GM12875 (cell line): ENCODE data around the gene HDAC11.

Experiments
- H3K4me3 ChIP-seq: one replicate; pipeline ENCODE4 v1.5.1; 2011; ENCODE audit warnings: low read depth, low read length, control low read depth
- CTCF ChIP-seq: IDR thresholded peaks from 2 replicates; pipeline ENCODE4 v1.5.1; 2011; ENCODE audit warnings: low read depth, mild to moderate bottlenecking, control low read depth, inconsistent platforms, low read length, moderate library complexity, borderline replicate concordance; ENCODE audit not compliant: insufficient read depth

HDAC11 gene

DNA sequence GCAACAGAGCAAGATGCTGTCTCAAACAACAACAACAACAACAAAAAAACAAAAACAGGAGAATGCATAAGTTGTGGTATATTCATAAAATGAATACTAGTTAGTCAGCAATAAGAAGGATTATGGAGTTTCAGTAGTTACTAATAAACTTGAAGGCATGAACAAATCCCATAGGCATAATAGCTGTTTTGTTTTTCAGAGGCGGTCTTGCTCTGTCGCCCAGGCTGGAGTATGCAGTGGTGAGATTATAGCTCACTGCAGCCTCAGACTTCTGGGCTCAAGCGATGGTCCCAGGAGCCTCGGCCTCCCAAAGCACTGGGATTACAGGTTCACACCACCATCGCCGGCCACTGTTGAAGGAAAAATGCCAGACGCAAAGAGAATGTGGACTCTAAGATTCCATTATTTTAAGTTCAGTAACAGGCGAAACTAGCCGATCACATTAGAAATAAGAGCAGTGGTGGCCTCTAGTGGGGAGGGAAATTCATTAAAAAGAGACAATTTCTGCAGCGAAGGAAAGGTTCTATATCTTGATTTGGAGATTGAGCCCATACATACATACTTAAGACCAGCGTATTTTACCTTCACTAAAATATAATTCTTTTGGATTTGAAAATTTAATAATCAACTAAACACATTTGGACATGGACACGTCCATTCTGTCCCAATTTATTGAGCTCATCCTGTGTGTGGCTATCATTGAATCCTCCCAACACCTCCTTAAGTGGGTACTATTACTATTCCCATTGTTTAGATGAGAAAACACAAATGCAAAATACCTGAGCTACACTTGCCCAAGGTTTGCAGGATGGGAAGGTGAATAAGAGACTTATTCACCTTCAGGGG is 27.4 kb upstream of the HDAC11 start:
- H3K4me3 ChIP-seq: no peak overlapping the region
- peak; percentile 39; the same call in 1 of the 2 replicates for TF ChIP-seq CTCF

GRCh38 chr3:13455644-13456043 is 24.5 kb upstream of the HDAC11 start:
- H3K4me3 ChIP-seq: no peak overlapping the region

DNA sequence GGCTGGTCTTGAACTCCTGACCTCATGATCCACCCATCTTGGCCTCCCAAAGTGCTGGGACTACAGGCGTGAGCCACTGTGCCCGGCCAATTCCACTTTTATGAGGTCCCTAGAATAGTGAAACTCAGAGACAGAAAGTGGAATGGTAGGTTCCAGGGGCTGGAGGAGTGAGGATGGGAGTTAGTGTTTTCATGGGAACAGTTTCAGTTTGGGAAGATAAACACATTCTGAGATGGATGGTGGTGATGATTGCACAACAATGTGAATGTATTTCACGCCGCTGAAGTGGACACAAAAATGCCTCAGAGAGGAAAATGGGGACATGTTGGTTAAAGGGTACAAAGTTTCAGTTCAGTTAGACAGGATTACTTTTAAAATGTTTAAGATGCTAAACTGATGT is 22.5 kb upstream of the HDAC11 start:
- no peak for TF ChIP-seq CTCF
- no peak overlapping the region for H3K4me3 ChIP-seq

More at GRCh38 chr3:13455644-13456043, 24.5 kb upstream of the HDAC11 start:
- no peak for TF ChIP-seq CTCF

DNA sequence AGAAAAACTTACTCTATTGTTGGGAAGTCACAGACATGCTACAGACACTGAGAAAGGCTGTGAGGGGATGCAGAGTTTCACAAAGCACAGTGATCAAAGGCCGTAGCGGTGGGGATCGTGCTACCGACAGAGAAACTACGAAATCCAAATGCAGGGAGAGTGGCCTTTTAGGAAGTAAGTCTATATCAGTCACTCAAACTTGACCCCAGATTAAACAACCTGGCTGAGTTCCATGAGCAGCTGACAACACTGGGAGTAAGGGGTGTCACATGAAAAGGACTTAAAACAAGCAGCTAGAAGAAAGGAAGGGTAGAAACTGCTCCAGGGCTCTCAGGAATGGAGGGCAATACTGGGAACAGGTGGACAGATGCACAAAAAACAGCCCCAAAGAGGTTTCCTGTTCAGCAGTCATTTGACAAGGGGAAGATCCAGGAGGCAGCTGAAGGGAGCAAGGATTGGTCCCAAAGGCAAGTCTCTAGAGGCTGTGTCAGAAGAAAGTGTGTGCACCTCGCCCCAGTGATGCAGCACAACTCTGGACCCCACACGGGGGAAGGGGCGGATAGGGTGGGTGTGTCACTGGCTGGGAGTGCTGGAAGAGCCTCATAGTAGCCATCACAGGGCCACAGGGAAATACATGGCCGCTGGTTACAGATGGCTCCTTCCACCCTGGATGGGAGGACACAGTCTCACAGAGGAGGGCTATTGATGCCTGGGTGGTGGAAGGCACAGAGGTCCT is 20.3 kb upstream of the HDAC11 start:
- H3K4me3 ChIP-seq: no peak overlapping the region
- no peak for TF ChIP-seq CTCF

- no peak overlapping the region for H3K4me3 ChIP-seq
- TF ChIP-seq CTCF: no peak
Observed at GRCh38 chr3:13460341-13460736, 19.8 kb upstream of the HDAC11 start.

- TF ChIP-seq CTCF: peak; percentile 94
- no peak overlapping the region for H3K4me3 ChIP-seq
Observed at GRCh38 chr3:13461169-13462124, 18.7 kb upstream of the HDAC11 start.
